ENCODE results near the gene CCDC91. TPM values are rescaled to one million over a fixed set of nuclear protein-coding genes. Genes with fewer than 3 reads are reported as not detected.

CCDC91 gene
- total RNA-seq, 2 experiments from 2014 or later: 19.0 to 22.1 TPM

DNA sequence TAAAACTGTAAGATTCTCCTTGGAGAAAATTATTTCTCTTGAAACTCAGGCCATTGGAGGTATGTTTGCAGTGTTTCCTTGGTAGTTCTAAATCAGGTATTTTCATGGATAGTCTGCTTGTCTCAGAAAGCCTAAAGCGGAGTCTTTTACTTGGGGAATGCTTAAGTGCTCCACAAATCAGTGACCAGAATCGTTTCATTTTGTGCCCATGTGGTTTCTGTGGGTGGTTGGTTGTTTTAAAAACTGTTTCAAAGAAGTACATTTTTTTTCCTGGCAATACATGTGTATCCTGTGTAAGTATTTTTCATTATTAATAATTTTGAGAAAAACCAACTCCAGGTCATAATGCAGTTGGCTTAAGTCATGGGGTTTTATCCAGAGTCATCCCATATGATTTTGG is 33.6 kb downstream of the CCDC91 start:
- ChIA-PET CTCF (no interaction called here), POLR2A (no interaction called here)

DNA sequence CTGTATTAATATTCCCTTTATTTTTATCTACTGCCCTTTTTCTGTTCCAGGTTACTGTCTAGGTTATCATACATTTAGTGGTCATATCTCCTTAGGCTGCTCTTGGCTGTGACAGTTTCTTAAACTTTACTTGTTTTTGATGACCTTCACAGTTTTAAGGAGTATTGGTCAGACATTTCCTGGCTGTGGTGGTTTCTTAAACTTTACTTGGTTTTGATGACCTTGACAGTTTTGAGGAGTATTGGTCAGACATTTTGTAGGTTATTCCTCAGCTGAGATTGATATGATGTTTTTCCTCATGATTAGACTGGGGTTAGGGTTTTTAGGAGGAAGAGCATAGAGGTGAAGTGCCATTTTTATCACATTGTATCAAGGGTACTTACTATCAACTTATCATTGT is 36.4 kb downstream of the CCDC91 start:
- CTCF ChIA-PET: no interaction called here

DNA sequence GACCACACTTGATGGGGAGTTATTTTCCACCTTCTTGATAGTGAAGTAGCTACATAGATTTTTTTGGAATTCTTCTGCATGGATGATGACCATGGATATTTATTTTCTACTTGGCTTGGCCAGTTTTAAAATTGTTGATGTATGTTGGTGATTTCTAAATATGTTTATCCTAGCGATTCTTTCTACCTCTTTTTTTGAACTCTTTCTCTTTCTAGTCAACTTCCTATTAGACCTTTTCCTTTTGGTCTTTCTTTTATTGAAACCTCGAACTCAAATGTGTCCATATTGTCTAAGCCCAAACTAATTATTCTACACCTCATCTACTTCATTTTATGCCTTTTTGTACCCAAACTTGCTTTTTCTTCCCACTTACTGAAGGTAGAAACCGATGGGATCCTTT is 37.0 kb downstream of the CCDC91 start:
- POLR2A ChIA-PET: no interaction called here
- CTCF ChIA-PET: interaction anchor here (0.6 kb wide), 1 partner anchor 330 kb away, joined by 3 read pairs; no protein-coding TSS in a partner anchor

More for the DNA sequence above, 36.4 kb downstream of the CCDC91 start:
- POLR2A ChIA-PET: no interaction called here

DNA sequence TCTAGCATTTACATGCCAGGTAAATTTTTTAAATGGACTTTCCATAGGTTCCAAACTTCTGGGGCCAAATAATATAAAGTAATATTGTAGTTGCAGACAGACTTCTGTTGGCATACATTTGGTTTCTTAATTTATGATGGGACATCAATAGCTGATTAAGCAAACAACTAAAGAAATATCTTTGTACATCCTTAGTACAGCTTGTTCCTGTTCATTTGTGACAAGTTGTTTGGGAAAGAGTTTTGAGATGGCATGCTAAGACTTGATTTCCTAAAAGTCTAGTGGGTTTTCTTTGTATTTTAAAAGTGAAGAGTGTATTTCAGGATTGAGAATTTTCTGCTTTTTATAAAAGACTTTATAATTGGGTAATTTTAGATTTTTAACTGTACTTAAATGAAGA is 41.0 kb downstream of the CCDC91 start:
- CTCF ChIA-PET: no interaction called here

DNA sequence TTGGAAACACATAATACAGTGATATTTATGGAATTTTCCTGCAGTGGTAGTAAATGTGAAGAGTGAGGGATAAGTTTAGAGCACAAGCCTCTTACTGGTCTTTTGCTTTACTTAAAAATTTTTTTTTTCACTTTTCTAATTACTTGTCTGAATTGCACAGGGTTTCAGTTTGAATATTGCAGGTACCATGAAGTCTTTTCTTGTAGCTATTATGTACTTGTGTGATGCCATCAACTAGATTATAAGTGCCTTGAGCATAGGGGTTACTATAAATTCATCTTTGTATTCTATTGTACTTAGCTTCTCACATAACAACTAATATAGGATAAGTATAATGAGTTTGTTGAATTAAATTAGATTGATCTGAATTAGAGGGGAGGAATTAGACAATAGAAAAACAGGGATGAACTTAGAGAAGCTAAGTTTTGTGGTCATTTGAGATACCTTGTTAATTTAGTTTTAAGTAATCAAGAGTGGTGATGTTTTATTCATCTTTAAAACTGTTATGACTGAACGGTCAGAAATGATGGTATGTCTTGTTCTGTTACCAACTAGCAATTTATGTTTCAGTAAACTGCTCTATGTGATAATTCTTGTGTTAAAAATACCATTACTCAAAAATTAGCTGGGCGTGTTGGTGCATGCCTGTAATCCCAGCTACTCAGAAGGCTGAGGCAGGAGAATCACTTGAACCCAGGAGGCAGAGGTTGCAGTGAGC is 42.1 kb downstream of the CCDC91 start:
- CTCF ChIA-PET: no interaction called here
- POLR2A ChIA-PET: interaction anchor here (0.5 to 0.8 kb wide), 3 partner anchors 10 to 1260 kb away, joined by 3 to 5 read pairs (median 3); no protein-coding TSS in a partner anchor

More for the DNA sequence above, 41.0 kb downstream of the CCDC91 start:
- POLR2A ChIA-PET: no interaction called here

DNA sequence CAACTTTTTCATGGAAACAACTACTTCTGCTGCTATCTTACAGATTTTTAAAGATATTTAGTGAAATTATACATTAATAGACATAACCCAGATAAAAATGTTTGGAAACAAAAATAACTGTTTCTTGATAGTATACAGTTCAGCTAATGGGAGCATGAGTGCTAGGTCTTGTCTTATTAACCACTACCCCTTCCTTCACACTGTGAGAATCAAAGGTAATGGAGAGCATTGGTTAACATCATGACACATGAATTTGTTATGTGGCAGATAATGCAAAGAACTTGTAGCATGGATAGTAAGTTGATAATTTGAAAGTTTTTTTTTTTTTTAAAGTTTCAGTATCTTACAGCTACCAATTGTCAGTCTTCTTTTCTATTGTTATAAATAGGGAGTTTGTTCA is 44.2 kb downstream of the CCDC91 start:
- ChIA-PET POLR2A (no interaction called here), CTCF (interaction anchor here (0.6 kb wide), 1 partner anchor 104 kb away, joined by 3 read pairs; no protein-coding TSS in a partner anchor)

DNA sequence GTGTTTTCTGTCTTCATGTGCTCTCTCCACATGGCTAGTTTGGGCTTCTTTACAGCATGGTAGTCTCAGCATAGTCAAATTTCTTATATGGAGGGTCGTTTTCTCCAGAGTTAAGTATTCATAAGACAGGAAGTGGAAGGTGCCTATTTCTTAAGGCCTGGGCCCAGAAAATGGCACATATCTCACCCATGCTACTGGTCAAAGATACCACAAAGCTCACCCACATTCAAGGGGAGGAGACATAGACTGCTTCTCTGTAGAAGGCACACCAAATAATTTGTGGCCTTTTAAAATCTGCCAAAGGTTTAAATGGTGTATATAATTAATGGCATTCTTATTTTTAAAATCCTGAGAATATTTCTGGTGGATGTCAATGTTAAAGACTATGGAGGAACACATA is 44.8 kb downstream of the CCDC91 start:
- CTCF ChIA-PET: interaction anchor here (0.6 to 1.4 kb wide), 2 partner anchors 14 to 103 kb away, joined by 3 read pairs; no protein-coding TSS in a partner anchor
- POLR2A ChIA-PET: no interaction called here

DNA sequence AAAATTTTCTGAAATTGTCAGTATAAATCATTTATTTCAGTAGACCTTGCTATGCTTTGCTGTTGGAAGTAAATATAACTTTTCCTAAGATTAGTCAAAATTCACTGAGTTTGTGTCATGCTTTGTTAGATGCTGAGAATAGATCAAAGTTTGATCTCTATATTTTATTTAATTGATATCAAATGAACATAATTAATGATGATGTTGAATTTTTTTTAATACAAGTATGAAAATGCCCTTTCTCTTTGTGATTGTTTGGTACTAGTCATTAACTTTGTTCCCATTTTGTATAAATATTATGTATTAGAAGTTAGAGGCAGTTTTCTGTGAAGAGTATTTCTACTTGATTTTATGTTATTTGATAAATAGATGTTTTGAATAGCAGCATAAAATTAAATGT is 45.7 kb downstream of the CCDC91 start:
- ChIA-PET CTCF (interaction anchor here (1.4 kb wide), 1 partner anchor 13 kb away, joined by 3 read pairs; no protein-coding TSS in a partner anchor), POLR2A (no interaction called here)

DNA sequence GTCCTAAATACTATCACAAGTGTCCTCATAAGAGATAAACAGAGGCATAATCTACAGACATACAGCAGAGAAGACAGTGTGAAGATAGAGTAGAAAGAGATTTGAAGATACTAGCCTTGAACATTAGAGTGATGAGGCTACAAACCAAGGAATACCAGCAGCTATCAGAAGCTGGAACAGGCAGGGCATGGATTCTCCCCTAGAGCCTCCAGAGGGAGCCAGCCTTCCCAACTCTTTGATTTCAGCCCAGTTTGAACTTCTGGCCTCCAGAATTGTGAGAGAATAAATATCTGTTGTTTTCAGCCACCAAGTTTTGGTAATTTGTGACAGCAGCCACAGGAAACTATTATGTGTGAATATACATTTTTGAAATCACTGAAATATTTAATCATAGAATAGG is 47.2 kb downstream of the CCDC91 start:
- CTCF ChIA-PET: no interaction called here
- POLR2A ChIA-PET: no interaction called here

DNA sequence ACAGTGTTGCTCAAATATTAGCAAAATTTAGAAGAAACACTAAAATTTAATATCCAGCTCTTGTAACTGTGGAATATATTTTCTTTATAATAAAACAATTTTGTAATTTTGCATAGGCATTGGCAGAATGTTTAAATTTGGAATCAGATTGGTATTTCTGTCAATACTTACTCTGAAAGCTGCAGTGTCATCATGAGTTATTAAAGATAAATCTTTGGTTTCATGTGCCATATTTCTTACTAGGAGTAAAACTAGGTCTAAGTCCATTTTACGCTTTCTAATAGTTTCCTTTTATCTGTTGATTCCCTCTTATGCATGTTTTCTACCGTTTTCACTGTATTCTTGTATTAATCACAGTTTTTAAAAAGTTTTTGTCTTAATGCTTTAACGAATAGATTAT is 49.7 kb downstream of the CCDC91 start:
- ChIA-PET POLR2A (no interaction called here), CTCF (no interaction called here)

DNA sequence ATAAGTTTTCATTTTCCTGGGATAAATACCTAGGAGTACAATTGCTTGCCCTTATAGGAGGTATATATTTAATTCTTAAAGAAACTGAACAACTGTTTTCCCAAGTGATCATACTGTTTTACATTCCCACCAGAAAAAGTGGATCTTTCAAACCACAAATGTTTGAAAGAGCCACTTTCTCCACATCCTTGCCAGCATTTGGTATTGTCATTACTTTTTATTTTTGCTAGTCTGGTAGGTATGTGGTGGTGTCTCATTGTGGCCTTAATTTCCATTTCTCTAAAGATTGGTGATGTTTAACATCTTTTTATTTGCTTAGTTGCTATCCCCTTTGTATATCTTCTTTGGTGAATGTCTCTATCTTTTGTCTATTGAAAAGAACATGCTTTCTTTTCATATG is 50.6 kb downstream of the CCDC91 start:
- CTCF ChIA-PET: no interaction called here

DNA sequence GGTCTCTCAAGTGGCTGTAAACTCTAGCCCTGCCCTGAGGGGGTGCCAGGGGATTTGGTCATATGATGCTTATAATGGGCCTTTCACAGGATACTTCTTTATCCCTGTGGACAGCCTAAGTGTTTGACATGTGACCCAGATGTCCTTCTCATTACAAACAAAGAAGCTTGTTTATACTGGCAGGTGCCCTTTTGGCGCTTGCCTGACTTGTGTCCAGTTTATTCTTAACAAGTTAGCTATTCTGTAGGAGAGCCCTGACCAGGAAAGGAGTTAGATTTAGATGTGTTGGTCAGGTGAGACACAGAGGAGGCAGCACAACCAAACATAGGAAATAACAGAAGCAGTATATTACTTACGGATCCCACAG is 51.9 kb downstream of the CCDC91 start:
- POLR2A ChIA-PET: no interaction called here
- CTCF ChIA-PET: no interaction called here

More for the DNA sequence above, 50.6 kb downstream of the CCDC91 start:
- POLR2A ChIA-PET: no interaction called here

DNA sequence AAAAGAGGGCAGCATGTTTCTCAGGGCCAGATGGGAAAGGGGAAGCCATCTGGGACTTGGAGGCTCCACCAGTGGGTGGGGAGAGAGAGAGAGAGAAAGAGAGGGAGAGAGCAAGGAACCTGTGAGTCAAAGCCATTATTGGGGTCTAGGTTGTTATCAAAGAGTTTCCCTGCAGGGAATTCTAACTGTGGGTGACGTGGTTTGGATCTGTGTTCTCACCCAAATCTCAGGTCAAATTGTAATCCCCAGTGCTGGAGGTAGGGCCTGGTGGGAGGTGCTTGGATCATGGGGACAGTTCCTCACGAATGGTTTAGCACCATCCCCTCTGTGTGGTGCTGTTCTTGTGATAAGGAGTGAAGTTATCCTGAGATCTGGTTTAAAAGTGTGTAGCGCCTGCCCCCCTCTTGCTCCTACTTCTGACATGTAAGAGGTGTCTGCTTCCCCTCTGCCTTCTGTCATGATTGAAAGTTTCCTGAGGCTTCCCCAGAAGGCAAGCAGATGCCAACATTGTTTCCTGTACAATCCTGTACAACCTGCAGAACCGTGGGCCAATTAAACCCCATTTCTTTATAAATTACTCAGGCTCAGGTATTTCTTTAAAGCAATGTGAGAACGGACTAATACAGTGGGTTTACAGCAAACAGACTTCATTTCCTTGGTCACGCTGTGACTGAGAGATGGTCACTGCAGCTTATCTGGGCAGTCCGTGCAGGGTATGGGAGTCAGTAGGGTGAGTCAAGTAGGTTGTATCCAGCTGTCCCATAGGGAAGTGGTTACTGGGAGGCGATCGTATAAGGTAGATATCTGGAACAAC is 52.4 kb downstream of the CCDC91 start:
- POLR2A ChIA-PET: no interaction called here
- CTCF ChIA-PET: no interaction called here

DNA sequence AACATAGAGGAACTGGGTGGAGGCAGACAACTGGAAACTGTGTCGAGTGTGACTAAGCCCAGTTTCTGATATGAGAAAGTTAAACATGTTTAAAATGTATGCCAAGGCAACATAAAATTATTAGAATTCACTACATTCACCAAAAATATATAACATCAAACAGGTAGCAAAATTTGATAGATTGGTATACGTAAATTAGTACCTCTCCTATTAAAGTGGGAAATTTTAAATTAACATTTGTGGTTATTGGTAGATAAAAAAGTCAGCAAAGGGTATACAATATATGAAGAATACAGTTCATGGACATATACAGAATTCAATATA is 53.0 kb downstream of the CCDC91 start:
- POLR2A ChIA-PET: no interaction called here
- CTCF ChIA-PET: no interaction called here

DNA sequence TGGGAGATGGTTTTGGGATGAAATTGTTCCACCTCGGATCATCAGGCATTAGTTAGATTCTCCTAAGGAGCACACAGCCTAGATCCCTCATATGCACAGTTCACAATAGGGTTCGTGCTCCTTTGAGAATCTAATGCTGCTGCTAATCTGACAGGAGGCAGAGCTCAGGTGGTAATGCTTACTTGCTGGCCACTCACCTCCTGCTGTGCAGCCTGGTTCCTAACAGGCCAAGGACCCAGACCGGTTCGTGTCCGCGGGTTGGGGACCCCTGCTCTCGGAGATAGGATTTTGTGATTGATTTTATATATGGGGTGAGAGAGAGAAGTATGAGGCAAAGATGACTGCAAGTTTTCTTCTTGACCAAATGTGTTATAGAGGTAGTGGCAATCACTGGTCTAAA is 57.5 kb downstream of the CCDC91 start:
- POLR2A ChIA-PET: interaction anchor here (1.3 kb wide), 1 partner anchor 57 kb away, joined by 5 read pairs; no protein-coding TSS in a partner anchor

DNA sequence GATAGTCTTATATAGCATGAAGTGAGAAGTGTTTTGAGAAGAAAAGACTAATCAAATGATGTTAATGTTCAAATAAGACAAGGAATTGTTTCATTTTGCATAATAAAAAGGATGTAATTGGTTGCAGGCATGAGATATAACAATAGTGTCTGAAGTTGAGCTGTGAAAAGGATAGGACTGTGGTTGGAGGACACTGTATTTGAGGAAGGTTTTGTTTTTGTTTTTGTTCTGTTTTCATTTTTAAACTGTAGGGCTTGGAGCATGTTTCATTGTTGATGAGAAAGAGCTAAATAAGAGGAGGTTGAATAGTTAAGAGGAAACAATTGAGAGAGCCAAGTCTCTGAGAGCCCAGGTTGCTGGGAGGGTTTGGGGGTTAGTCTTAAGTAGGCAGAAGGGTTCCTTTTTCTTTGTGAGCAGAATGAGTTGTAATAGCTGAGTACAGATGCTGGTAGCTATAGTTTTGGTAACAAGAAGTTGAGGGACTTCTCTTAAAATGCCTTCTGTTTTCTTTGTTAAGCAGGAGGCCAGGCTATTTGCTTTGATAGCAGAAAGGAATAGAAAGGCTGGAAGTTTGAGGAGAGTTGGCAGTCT is 58.4 kb downstream of the CCDC91 start:
- ChIA-PET CTCF (interaction anchor here (0.9 kb wide), 1 partner anchor 13 kb away, joined by 3 read pairs; no protein-coding TSS in a partner anchor), POLR2A (interaction anchor here (1.3 kb wide), 1 partner anchor 58 kb away, joined by 5 read pairs; no protein-coding TSS in a partner anchor)

More for the DNA sequence above, 57.5 kb downstream of the CCDC91 start:
- CTCF ChIA-PET: no interaction called here

DNA sequence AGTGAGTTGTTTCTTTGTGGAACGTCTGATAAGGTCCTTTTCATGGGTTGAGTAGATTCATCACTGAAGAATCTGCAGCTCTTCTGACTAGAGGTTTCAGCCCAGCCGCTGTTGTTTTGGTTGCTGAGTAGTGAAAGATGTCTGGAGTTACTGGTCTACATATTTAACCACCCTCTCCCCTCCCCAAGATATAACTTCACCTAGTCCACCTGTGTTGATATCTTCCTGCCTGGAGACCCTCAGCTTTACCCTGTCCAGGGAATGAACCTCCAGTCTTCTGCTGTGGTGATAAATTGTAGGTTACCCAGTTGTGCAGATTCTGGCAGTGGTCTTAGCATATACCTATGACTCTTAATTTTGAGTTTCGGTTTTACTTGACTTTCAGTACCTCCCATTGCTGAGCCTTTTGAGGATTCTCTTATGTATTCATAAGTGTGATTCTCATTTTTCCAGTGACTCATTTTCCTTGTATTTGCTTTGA is 62.9 kb downstream of the CCDC91 start:
- ChIA-PET CTCF (interaction anchor here (1.0 to 1.2 kb wide), 2 partner anchors 31 to 62 kb away, joined by 4 read pairs; partner anchors contain the start of gene CCDC91), POLR2A (interaction anchor here (0.6 to 0.9 kb wide), 3 partner anchors 20 to 62 kb away, joined by 3 to 5 read pairs (median 3); partner anchors contain the start of gene CCDC91)

DNA sequence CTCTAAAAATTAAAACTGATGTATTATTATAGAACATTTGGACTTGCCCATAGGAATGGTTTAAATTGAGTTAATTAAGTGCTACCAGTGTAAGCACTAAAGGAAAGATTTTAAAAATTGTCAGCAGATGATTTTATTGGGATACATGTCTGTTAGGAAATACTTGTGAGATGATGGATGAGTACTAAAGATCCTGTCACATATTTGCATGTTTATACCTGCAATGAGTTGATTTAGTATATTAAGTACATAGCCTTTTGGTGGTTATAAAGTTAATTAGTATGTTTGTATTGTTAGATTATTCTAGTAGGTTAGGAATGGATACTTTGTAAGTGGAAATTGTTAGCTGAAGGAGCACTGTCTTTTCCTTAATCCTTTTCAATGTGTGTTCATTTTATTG is 67.2 kb downstream of the CCDC91 start:
- CTCF ChIA-PET: no interaction called here
- POLR2A ChIA-PET: interaction anchor here (0.7 kb wide), 1 partner anchor 179 kb away, joined by 4 read pairs; no protein-coding TSS in a partner anchor

DNA sequence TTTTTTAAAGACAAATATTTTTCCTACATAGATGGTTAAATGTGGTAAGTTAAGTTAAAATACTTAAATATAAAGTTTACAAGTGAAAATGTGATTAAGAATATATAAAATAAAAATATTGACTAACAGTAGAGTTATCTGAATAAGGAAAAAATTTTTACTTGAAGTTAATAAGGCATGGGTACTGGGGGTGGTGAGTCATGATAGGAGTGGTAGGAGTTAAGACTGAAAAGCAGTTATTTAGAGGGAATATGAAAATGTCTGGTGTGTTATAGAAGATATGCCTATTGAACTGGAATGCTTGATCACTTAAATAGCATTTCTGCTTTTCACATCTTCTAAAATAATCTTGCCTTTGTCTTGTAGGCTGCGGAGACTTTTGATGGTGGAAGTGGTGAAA is 68.7 kb downstream of the CCDC91 start:
- ChIA-PET CTCF (no interaction called here), POLR2A (no interaction called here)

DNA sequence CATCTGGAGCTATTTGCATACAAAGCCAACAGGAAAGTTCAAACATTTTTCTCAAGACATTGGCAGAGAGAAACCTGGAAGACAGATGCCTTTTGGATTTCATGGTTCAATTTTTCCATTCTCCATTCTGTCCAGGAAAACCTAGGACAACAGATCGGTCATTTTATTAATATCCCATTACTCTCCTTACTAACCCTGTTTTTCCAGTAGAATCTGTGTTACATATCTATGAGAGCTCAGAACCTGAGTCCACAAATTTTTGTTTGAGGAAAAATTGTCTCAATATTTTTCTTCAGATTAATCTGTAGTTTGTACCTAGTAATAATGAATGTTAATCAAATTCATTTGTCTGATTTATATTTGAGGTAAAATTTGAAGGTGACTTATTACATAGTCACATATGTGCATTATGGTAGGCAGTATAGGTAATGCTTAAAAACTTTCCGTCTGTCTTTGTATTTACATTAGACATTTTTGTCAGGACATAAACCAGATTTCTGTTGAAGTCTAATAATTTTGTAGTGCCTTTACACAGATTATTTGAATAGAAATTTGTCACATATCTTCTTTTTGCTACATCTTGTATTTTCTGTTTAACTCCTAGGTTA is 75.3 kb downstream of the CCDC91 start:
- CTCF ChIA-PET: interaction anchor here (0.9 kb wide), 1 partner anchor 35 kb away, joined by 3 read pairs; no protein-coding TSS in a partner anchor
- POLR2A ChIA-PET: no interaction called here

All from activated CD8-positive, alpha-beta memory T cell treated with anti-CD3 and anti-CD28 coated beads for 36 hours (primary cell).